Upper lobe of left lung (tissue), 4 donors: ENCODE measurements around the gene VKORC1L1.

Experiments used
- CTCF ChIP-seq, 6 experiments: fragments of 450-650 bp in 4 of 6; fragments of 200-600 bp in 2 of 6; sonication (generic) in 2 of 6; IDR thresholded peaks; one replicate each; pipeline ENCODE4 v1.5.1; 2016 to 2019; ENCODE audit warnings: antibody characterized with exemption in 6 of 6
- EP300 ChIP-seq, 4 donors: sonication (generic); formaldehyde crosslinking; IDR thresholded peaks; one replicate each; pipeline ENCODE4 v1.5.1; 2017; ENCODE audit warnings: antibody characterized with exemption in 4 of 4, control low read depth in 2 of 4
- POLR2A ChIP-seq, 4 donors: fragments of 450-650 bp; IDR thresholded peaks; one replicate each; pipeline ENCODE4 v1.5.1; 2016 to 2017; ENCODE audit warnings: antibody characterized with exemption in 4 of 4, mild to moderate bottlenecking in 2 of 4
- POLR2AphosphoS5 ChIP-seq, 2 donors: sonication (generic); formaldehyde crosslinking; IDR thresholded peaks; one replicate each; pipeline ENCODE4 v1.5.1; 2017; ENCODE audit warnings: antibody characterized with exemption in 2 of 2

- TF ChIP-seq CTCF (IDR thresholded peaks at IDR 0.05) (no peak), POLR2A (IDR thresholded peaks at IDR 0.05) (no peak), POLR2AphosphoS5 (IDR thresholded peaks at IDR 0.05) (no peak), EP300 (IDR thresholded peaks at IDR 0.05) (no peak)
These were observed 119.7 kb downstream of the VKORC1L1 start for GRCh38 chr7:65992526-65992925.
